ENCODE results near the gene GINS2. TPM values are rescaled to one million over a fixed set of nuclear protein-coding genes. Genes with fewer than 3 reads are reported as not detected.

The GINS2 gene
- total RNA-seq, 1 experiment from 2014 or later: 20.2 TPM

GRCh38 chr16:85695196-85696128 is 6.7 kb upstream of the GINS2 start:
- no peak for TF ChIP-seq EZH2 (IDR thresholded peaks at IDR 0.05; ENCODE audit: low read depth)
- no peak for TF ChIP-seq CTCF (conservative IDR thresholded peaks at IDR 0.05)
- intact Hi-C loops (cut with micrococcal nuclease; ENCODE audit: unreplicated experiment): no loop called here
- Histone ChIP-seq H3K9me2 (ENCODE audit: insufficient read depth) (no peaks in the 10 kb centered on the region), H3K27ac (no peak overlapping the region), H3K9me3 (ENCODE audit: insufficient read depth, low read depth) (no peaks in the 10 kb centered on the region), H3K36me3 (ENCODE audit: low read depth) (no peaks in the 10 kb centered on the region), H3F3A (ENCODE audit: insufficient read depth, low read depth) (no peaks in the 10 kb centered on the region; the same call in none of the 2 replicates), H3K79me2 (ENCODE audit: low read depth) (no peaks in the 10 kb centered on the region), H2AFZ (no peak overlapping the region), H3K4me2 (no peak overlapping the region), H4K20me1 (ENCODE audit: insufficient read depth) (peaks cover 3% of the 10 kb centered on the region; the same call in 1 of the 2 replicates), H3K4me3 (no peak overlapping the region), H3K4me1 (replicated peaks; ENCODE audit: insufficient read depth) (no peaks in the 10 kb centered on the region), H3K27me3 (ENCODE audit: insufficient read depth, low read depth) (no peaks in the 10 kb centered on the region)
- POLR2A ChIA-PET (ENCODE audit: unreplicated experiment): no interaction called here
- BruUV-seq (replicated peaks): no TSS peak
- DNase-seq: no peak
- CTCF ChIA-PET: no interaction called here

- BruUV-seq (replicated peaks): no TSS peak
- no peak overlapping the region for H3K4me3 ChIP-seq
- no peak overlapping the region for H2AFZ ChIP-seq
- no peaks in the 10 kb centered on the region for H3K36me3 ChIP-seq (ENCODE audit: low read depth)
- H3K4me2 ChIP-seq: no peak overlapping the region
- intact Hi-C loops (cut with micrococcal nuclease; ENCODE audit: unreplicated experiment): no loop called here
- H3K9me3 ChIP-seq (ENCODE audit: insufficient read depth, low read depth): no peaks in the 10 kb centered on the region
- H3K27me3 ChIP-seq (ENCODE audit: insufficient read depth, low read depth): no peaks in the 10 kb centered on the region
- peaks cover 14% of the 10 kb centered on the region for H3K79me2 ChIP-seq (ENCODE audit: low read depth)
- no peak for DNase-seq
- no peaks in the 10 kb centered on the region for H4K20me1 ChIP-seq (ENCODE audit: insufficient read depth)
- ChIA-PET POLR2A (ENCODE audit: unreplicated experiment) (no interaction called here), CTCF (interaction anchor here (0.6 to 0.7 kb wide), 2 partner anchors 25 to 194 kb away, joined by 10 to 13 read pairs; no protein-coding TSS in a partner anchor)
- no peak overlapping the region for H3K27ac ChIP-seq
- H3K4me1 ChIP-seq (replicated peaks; ENCODE audit: insufficient read depth): 0 out of 2 replicates have a peak, but pooled peaks cover 5% of the 10 kb centered on the region
- no peak for TF ChIP-seq EZH2 (IDR thresholded peaks at IDR 0.05; ENCODE audit: low read depth)
- no peak for TF ChIP-seq CTCF (conservative IDR thresholded peaks at IDR 0.05)
- peaks cover 3% of the 10 kb centered on the region for H3F3A ChIP-seq (ENCODE audit: insufficient read depth, low read depth)
- H3K9me2 ChIP-seq (ENCODE audit: insufficient read depth): no peaks in the 10 kb centered on the region
Observed at GRCh38 chr16:85690469-85691064, 1.8 kb upstream of the GINS2 start.

- no peaks in the 10 kb centered on the region for H3K9me3 ChIP-seq (ENCODE audit: insufficient read depth, low read depth)
- no peak for DNase-seq
- TF ChIP-seq CTCF (conservative IDR thresholded peaks at IDR 0.05): no peak
- no peak for TF ChIP-seq EZH2 (IDR thresholded peaks at IDR 0.05; ENCODE audit: low read depth)
- H3K27ac ChIP-seq: no peak overlapping the region
- BruUV-seq (replicated peaks): no TSS peak
- no peaks in the 10 kb centered on the region for H3K9me2 ChIP-seq (ENCODE audit: insufficient read depth)
- H4K20me1 ChIP-seq (ENCODE audit: insufficient read depth): no peaks in the 10 kb centered on the region
- H3K36me3 ChIP-seq (ENCODE audit: low read depth): no peaks in the 10 kb centered on the region
- H3K4me1 ChIP-seq (replicated peaks; ENCODE audit: insufficient read depth): 0 out of 2 replicates have a peak, but pooled peaks cover 5% of the 10 kb centered on the region
- H3K27me3 ChIP-seq (ENCODE audit: insufficient read depth, low read depth): no peaks in the 10 kb centered on the region
- ChIA-PET POLR2A (ENCODE audit: unreplicated experiment) (no interaction called here), CTCF (interaction anchor here (0.6 kb wide), 1 partner anchor 26 kb away, joined by 10 read pairs; no protein-coding TSS in a partner anchor)
- no peak overlapping the region for H2AFZ ChIP-seq
- intact Hi-C loops (cut with micrococcal nuclease; ENCODE audit: unreplicated experiment): no loop called here
- no peak overlapping the region for H3K4me2 ChIP-seq
- peaks cover 3% of the 10 kb centered on the region for H3F3A ChIP-seq (ENCODE audit: insufficient read depth, low read depth)
- peaks cover 14% of the 10 kb centered on the region for H3K79me2 ChIP-seq (ENCODE audit: low read depth)
- no peak overlapping the region for H3K4me3 ChIP-seq
Observed at GRCh38 chr16:85689950-85690320, 1.2 kb upstream of the GINS2 start.
